Cardiac fibroblast (primary cell): Measurements from ENCODE around the gene MAP3K5.
A peak's percentile ranks its signal among the peaks of the same experiment; 100 is the strongest.
"Not testable (repeated sequence)": the region's sequence is repeated elsewhere in the genome, so short reads cannot be mapped to it uniquely, and the experiment has no call there.

Experiments
- DNase-seq, 2 donors: peaks; one replicate each; pipeline versions ENCODE4 v3.0.0 to v3.0.0-alpha.2; 2010; ENCODE audit warnings: low read depth in 2 of 2
- H3K4me3 ChIP-seq, 2 donors: replicated peaks in 1 of 2; 1 replicate in 1 of 2; 2 replicates in 1 of 2; pipeline ENCODE4 v1.5.1; 2011; ENCODE audit warnings: low read depth in 2 of 2, low read length in 2 of 2, mild to moderate bottlenecking in 2 of 2, moderate library complexity in 1 of 2
- TF ChIP-seq, protein P1 (sequence below): IDR thresholded peaks from one replicate; pipeline ENCODE4 v1.5.1; 2011; ENCODE audit warnings: low read depth, mild to moderate bottlenecking, low read length, inconsistent platforms

The MAP3K5 gene

DNA sequence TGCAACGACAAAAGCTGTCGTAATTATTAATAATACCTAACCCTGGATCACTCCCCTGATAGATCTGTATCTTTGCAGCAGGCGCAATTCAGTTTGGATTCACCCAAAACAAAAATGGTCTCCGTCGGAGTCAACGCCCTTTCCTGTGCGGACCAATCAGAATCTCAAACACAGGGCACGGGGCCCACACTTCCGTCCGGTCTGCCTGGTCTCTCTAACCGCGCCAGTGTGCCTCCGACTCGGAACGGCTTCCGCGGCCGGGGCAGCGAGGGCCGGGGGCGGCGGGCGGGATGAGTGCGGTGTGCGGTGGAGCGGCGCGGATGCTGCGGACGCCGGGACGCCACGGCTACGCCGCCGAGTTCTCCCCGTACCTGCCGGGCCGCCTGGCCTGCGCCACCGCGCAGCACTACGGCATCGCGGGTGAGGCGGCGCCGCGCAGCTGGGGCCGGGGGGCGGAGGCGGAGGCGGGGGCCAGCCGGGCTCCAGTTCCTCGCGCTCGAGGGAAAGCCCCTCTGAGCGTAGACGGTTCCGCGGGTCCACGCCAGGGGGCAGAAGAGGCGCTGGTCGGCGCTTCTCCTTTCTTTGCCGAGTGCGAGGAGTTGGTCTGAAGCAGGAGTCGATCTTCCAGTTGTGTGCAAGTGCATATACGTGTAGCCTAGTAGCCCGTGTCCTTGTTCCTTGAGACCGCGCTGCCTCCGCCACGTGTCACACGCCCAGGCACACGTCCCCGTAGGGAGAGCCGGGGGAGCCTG lies 30.3 kb upstream of the MAP3K5 start, which contains the start of gene PEX7:
Gene PEX7 (plus strand): TSS at position 217 of the 752 bp plus-strand sequence. CDS start 74 bp downstream, at position 291.
- peak within 1 kb of the TSS; percentile 70 to 79 for H3K4me3 ChIP-seq
- TF ChIP-seq, protein P1, sequence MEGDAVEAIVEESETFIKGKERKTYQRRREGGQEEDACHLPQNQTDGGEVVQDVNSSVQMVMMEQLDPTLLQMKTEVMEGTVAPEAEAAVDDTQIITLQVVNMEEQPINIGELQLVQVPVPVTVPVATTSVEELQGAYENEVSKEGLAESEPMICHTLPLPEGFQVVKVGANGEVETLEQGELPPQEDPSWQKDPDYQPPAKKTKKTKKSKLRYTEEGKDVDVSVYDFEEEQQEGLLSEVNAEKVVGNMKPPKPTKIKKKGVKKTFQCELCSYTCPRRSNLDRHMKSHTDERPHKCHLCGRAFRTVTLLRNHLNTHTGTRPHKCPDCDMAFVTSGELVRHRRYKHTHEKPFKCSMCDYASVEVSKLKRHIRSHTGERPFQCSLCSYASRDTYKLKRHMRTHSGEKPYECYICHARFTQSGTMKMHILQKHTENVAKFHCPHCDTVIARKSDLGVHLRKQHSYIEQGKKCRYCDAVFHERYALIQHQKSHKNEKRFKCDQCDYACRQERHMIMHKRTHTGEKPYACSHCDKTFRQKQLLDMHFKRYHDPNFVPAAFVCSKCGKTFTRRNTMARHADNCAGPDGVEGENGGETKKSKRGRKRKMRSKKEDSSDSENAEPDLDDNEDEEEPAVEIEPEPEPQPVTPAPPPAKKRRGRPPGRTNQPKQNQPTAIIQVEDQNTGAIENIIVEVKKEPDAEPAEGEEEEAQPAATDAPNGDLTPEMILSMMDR = peak; percentile 74
- peak; percentile 93 for DNase-seq

GRCh38 chr6:136822046-136822375 lies 29.7 kb upstream of the MAP3K5 start:
- peak overlapping the region; percentile 70 to 79 for H3K4me3 ChIP-seq
- TF ChIP-seq, protein P1 = no peak
- peak in 1 of 2 donors; percentile 56 for DNase-seq

DNA sequence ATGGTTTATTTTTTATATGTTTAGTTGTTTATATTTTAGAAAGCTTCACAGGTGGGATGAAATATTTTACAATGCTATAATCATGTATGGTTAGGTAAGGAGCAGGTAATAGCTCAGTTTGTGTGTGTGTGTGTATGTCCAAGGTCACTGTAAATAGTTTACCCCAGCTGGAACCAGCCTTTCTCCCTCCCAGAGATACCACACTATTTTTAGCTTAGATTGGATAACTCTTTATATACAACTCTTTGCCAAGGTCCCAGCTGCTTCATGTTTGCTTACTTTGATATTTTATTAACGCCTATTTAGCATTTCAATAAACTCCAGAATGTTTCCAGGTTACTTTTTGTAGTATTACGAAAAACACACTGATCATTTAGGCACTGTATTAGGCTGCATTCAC lies 28.3 kb upstream of the MAP3K5 start:
- DNase-seq = no peak
- TF ChIP-seq, protein P1 = no peak

DNA sequence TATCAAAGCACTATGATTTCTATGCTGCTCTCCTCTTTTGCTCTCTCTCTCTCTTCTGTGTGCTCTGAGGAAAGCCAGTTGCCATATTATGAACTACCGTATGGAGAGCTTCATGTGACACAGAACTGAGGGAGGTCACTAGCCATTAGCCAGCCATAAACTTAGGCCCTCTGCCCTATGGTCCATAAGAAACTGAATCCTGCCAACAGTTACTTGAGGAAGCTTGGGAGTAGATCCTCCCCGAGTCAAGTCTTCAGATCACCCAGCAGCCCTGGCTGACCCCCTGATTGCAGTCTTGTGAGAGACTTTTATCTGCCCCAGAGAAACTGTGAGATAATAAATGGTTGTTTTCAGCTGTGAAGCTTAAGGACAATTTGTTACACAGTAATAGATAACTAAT lies 24.4 kb upstream of the MAP3K5 start:
- no peak overlapping the region for H3K4me3 ChIP-seq
- DNase-seq = no peak
- TF ChIP-seq, protein P1 = no peak

More for the DNA sequence above, 28.3 kb upstream of the MAP3K5 start:
- H3K4me3 ChIP-seq = no peak overlapping the region

DNA sequence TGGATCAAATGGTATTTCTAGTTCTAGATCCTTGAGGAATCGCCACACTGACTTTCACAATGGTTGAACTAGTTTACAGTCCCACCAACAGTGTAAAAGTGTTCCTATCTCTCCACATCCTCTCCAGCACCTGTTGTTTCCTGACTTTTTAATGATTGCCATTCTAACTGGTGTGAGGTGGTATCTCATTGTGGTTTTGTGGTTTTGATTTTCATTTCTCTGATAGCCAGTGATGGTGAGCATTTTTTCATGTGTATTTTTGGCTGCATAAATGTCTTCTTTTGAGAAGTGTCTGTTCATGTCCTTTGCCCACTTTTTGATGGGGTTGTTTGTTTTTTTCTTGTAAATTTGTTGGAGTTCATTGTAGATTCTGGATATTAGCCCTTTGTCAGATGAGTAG lies 23.3 kb upstream of the MAP3K5 start:
- DNase-seq = not testable (repeated sequence)

GRCh38 chr6:136812174-136812573 lies 19.9 kb upstream of the MAP3K5 start:
- no peak overlapping the region for H3K4me3 ChIP-seq
- TF ChIP-seq, protein P1 = no peak
- no peak for DNase-seq

More for the DNA sequence above, 23.3 kb upstream of the MAP3K5 start:
- not testable (repeated sequence) for H3K4me3 ChIP-seq

DNA sequence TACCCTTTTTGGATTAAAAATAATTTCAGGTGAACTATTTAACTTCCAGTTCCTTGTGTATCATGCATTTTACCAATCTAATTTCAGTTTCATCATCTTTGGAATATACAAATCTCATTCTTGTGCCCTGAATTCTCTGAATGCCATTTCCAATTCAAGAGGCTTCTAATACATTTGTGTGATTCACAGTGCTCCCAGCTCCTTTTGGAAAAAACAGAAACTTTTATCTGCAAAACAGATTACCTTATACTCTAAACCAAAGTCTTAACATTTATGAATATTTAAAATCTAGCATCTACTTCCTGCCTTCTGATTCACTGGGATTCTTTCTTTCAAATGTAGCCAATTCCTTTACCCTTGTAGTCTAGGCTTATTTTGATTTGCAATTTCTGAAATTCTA lies 19.0 kb upstream of the MAP3K5 start:
- TF ChIP-seq, protein P1 = no peak
- peak in 1 of 2 donors; percentile 10 for DNase-seq
- no peak overlapping the region for H3K4me3 ChIP-seq
